Kidney epithelial cell (primary cell): Measurements from ENCODE around the gene PITPNB. TPM values are rescaled to one million over a fixed set of nuclear protein-coding genes. Genes with fewer than 3 reads are reported as not detected.

Experiments used
- DNase-seq: peaks from one replicate; pipeline ENCODE4 v3.0.0-alpha.2; 2010; ENCODE audit warnings: low read depth
- H3K27me3 ChIP-seq: 2 replicates; pipeline ENCODE4 v1.6.0; 2011; ENCODE audit warnings: low read length; ENCODE audit not compliant: control insufficient read depth, insufficient read depth
- H3K36me3 ChIP-seq: 2 replicates; pipeline ENCODE4 v1.5.1; 2011; ENCODE audit warnings: low read length; ENCODE audit not compliant: control insufficient read depth, insufficient read depth
- H3K4me3 ChIP-seq: 2 replicates; pipeline ENCODE4 v1.5.1; 2011; ENCODE audit warnings: low read depth, mild to moderate bottlenecking, control low read depth, low read length
- total RNA-seq: library from RNA; depleted of rRNA; stranded (reverse); fragments of >200 nt; gene quantifications from 2 replicates; pipeline ENCODE4 v1.2.3, GENCODE V29; 2015
- TF ChIP-seq, protein P1 (sequence below): IDR thresholded peaks from 2 replicates; pipeline ENCODE4 v1.5.1; 2011; ENCODE audit warnings: mild to moderate bottlenecking, moderate library complexity, low read length, control low read depth, inconsistent platforms; ENCODE audit not compliant: insufficient read depth, poor library complexity, severe bottlenecking

Gene PITPNB
- total RNA-seq, 1 donor from 2014 or later = 32.3 TPM

DNA sequence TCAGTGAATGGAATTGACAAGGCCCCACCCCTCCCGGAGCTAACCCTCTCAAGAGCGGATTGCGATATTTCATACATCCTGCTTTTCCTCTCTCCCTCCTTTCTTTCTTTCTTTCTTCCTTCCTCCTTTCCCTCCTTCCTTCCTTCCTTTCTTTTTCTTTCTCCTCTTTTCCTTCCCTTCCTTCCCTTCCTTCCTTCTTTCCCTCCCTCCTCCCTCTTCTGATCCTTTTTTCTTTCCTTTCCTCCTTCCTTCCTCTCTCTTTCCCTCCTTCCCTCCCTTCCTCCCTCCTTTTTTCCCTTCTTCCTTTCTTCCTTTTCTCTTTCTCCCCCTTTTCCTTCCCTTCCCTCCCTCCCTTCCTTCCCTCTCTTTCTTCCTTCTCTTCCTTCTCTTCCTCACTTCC, 102.5 kb downstream of the PITPNB start:
- H3K27me3 ChIP-seq = peaks cover 8% of the 10 kb centered on the region
- DNase-seq = no peak
- TF ChIP-seq, protein P1, sequence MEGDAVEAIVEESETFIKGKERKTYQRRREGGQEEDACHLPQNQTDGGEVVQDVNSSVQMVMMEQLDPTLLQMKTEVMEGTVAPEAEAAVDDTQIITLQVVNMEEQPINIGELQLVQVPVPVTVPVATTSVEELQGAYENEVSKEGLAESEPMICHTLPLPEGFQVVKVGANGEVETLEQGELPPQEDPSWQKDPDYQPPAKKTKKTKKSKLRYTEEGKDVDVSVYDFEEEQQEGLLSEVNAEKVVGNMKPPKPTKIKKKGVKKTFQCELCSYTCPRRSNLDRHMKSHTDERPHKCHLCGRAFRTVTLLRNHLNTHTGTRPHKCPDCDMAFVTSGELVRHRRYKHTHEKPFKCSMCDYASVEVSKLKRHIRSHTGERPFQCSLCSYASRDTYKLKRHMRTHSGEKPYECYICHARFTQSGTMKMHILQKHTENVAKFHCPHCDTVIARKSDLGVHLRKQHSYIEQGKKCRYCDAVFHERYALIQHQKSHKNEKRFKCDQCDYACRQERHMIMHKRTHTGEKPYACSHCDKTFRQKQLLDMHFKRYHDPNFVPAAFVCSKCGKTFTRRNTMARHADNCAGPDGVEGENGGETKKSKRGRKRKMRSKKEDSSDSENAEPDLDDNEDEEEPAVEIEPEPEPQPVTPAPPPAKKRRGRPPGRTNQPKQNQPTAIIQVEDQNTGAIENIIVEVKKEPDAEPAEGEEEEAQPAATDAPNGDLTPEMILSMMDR = no peak
- no peak overlapping the region for H3K4me3 ChIP-seq
- H3K36me3 ChIP-seq = no peaks in the 10 kb centered on the region

DNA sequence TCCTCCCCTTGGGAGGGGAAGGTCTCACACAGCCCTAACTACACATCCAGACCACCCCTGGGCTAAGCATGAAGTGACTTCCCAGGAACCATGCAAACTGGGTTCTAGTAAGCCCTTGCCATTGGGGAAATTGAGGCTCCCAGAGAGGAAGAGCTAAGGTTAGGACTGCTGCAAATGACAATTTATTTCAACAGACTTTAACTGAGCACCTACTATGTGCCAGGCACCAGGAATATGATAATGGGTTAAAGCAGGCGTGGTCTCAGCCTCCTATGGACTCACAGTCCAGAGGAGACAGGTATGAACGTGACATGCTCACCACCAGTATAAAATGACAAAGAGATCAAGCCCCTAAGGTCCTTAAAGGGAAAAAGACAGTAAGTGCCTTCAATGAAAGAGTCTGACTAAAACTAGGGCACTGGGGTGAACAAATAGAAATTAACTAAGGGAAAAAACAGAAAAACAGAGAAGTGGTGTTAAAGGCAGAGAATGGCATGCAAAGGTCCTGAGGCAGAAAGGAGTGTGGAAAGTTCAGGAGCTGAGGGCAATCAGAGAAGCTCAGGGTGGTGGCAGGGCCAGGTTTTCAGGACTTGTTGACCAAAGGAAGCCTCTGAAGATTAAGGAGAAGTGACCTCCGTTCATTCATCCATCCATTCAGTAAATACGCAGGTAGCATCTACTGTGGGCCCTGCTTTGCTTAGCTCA, 103.1 kb downstream of the PITPNB start:
- TF ChIP-seq, protein P1 = no peak
- Histone ChIP-seq H3K4me3 (no peak overlapping the region), H3K27me3 (peaks cover 8% of the 10 kb centered on the region), H3K36me3 (no peaks in the 10 kb centered on the region)
- no peak for DNase-seq

DNA sequence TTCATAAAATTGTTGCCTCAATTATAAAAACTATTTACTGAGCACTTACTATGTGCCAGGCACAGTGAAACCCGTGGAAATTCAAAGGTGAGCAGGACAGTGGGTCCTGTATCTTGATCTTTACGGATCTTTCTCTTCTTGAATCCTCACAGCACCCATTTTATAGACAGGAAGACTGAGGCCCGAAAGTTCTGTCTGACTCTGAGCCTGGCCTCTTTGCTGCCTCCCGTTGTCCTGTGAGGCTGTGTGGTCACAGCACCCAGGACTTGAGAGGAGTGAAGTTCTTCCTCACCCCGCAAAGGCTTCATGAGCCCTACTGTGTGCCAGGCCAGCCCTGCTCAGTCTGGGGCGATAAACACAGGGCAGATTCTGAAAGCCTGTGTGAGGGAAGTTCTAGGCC, 104.1 kb downstream of the PITPNB start:
- no peak for DNase-seq
- Histone ChIP-seq H3K27me3 (peaks cover 8% of the 10 kb centered on the region), H3K36me3 (no peaks in the 10 kb centered on the region), H3K4me3 (no peak overlapping the region)
- TF ChIP-seq, protein P1 = no peak

DNA sequence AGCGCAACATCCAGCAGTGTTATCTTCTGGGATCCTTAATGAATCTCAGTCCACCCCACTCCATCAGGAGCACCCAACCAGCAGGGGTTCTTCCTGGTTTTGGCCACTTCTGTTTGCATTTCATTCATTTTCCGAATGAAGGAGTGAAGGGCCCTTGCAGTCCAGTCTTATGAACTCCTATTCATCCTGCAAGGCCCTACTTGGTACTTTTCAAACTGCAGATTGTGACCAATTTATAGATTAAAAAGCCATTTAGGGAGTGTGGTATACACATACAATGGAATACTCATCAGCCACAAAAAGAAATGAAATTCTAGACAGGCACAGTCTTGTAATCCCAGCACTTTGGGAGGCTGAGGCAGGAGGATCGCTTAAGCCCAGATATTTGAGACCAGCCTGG, 107.3 kb downstream of the PITPNB start:
- Histone ChIP-seq H3K36me3 (no peaks in the 10 kb centered on the region), H3K27me3 (peaks cover 8% of the 10 kb centered on the region), H3K4me3 (no peak overlapping the region)
- no peak for DNase-seq
- TF ChIP-seq, protein P1 = no peak

DNA sequence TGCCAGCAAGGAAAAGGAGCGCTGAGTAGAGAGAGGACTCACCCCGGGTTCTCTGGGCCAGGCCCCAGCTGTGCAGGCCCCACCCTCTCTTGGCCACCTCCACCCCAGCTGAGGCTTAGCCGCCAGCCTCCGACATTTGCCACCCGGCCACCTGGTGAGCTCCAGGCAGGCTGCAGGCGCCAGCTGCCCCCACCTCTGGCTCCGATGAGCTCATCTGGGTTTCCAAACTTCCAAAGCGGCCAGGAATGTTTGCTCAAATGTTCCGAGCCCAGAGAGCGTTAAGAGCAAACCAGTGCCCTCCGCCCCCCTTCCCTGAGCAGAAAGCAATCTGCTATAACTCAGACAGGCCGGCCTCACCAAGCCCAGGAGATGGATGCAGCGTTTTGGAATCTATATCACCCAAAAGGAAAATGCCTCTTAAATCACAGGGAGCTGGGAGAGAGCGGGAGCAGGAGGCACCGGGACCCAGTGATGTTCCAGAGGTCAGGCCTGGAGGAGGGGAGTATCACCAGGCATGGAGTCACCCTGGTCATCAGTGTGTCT, 108.4 kb downstream of the PITPNB start:
- no peak overlapping the region for H3K4me3 ChIP-seq
- DNase-seq = no peak
- TF ChIP-seq, protein P1 = no peak
- H3K27me3 ChIP-seq = peaks cover 8% of the 10 kb centered on the region
- no peaks in the 10 kb centered on the region for H3K36me3 ChIP-seq
